Skeletal muscle satellite cell (primary cell): Measurements from ENCODE around the gene FIG4.
"Not testable (repeated sequence)": the region's sequence is repeated elsewhere in the genome, so short reads cannot be mapped to it uniquely, and the experiment has no call there.

ENCODE experiments used
- H3K27me3 ChIP-seq: 2 replicates; pipeline ENCODE4 v1.7.0; 2013; ENCODE audit warnings: low read length; ENCODE audit not compliant: control insufficient read depth, insufficient read depth
- H3K36me3 ChIP-seq: 2 replicates; pipeline ENCODE4 v1.7.0; 2013; ENCODE audit warnings: mild to moderate bottlenecking, control low read depth, low read length; ENCODE audit not compliant: insufficient read depth
- H3K4me1 ChIP-seq: 2 replicates; pipeline ENCODE4 v1.7.0; 2013; ENCODE audit warnings: low read length; ENCODE audit not compliant: control insufficient read depth, insufficient read depth
- H3K4me2 ChIP-seq: 2 replicates; pipeline ENCODE4 v1.7.0; 2013; ENCODE audit warnings: mild to moderate bottlenecking, low read length
- H3K4me3 ChIP-seq: 2 replicates; pipeline ENCODE4 v1.7.0; 2013; ENCODE audit warnings: low read length
- H3K9ac ChIP-seq: 2 replicates; pipeline ENCODE4 v1.7.0; 2013; ENCODE audit warnings: mild to moderate bottlenecking, low read depth, low read length, moderate library complexity
- H3K9me3 ChIP-seq: replicated peaks from 2 replicates; pipeline ENCODE4 v1.7.0; 2013; ENCODE audit warnings: mild to moderate bottlenecking, control low read depth, low read length

The FIG4 gene

GRCh38 chr6:109762166-109762565 lies 71.1 kb downstream of the FIG4 start:
- Histone ChIP-seq H3K4me3 (no peak overlapping the region), H3K4me1 (peaks cover 7% of the 10 kb centered on the region), H3K36me3 (no peaks in the 10 kb centered on the region), H3K27me3 (no peaks in the 10 kb centered on the region), H3K4me2 (no peak overlapping the region), H3K9ac (no peak overlapping the region), H3K9me3 (no peaks in the 10 kb centered on the region)

GRCh38 chr6:109762769-109763441 lies 71.8 kb downstream of the FIG4 start:
- H3K36me3 ChIP-seq, result no peaks in the 10 kb centered on the region
- no peak overlapping the region for H3K4me2 ChIP-seq

GRCh38 chr6:109766167-109766566 lies 75.1 kb downstream of the FIG4 start:
- H3K4me2 ChIP-seq, result no peak overlapping the region
- H3K27me3 ChIP-seq, result no peaks in the 10 kb centered on the region
- no peaks in the 10 kb centered on the region for H3K36me3 ChIP-seq
- H3K4me1 ChIP-seq, result peaks cover 16% of the 10 kb centered on the region
- H3K4me3 ChIP-seq, result no peak overlapping the region
- H3K9me3 ChIP-seq, result no peaks in the 10 kb centered on the region
- H3K9ac ChIP-seq, result no peak overlapping the region

More at GRCh38 chr6:109762769-109763441, 71.8 kb downstream of the FIG4 start:
- Histone ChIP-seq H3K4me1 (peaks cover 11% of the 10 kb centered on the region), H3K4me3 (no peak overlapping the region), H3K27me3 (no peaks in the 10 kb centered on the region), H3K9me3 (no peaks in the 10 kb centered on the region), H3K9ac (no peak overlapping the region)

- peaks cover 28% of the 10 kb centered on the region for H3K4me1 ChIP-seq
- H3K36me3 ChIP-seq, result no peaks in the 10 kb centered on the region
- H3K4me2 ChIP-seq, result no peak overlapping the region
- peak overlapping the region; percentile 20 for H3K9ac ChIP-seq
- no peak overlapping the region for H3K4me3 ChIP-seq
- H3K9me3 ChIP-seq, result no peaks in the 10 kb centered on the region
- H3K27me3 ChIP-seq, result no peaks in the 10 kb centered on the region
Observed at GRCh38 chr6:109767961-109768360, 76.9 kb downstream of the FIG4 start.

GRCh38 chr6:109768485-109768884 lies 77.4 kb downstream of the FIG4 start:
- H3K9me3 ChIP-seq, result no peaks in the 10 kb centered on the region
- H3K27me3 ChIP-seq, result no peaks in the 10 kb centered on the region
- H3K36me3 ChIP-seq, result no peaks in the 10 kb centered on the region
- peak overlapping the region; percentile 20 for H3K9ac ChIP-seq
- H3K4me3 ChIP-seq, result no peak overlapping the region
- peak overlapping the region; percentile 36 for H3K4me2 ChIP-seq
- H3K4me1 ChIP-seq, result peaks cover 32% of the 10 kb centered on the region

- no peaks in the 10 kb centered on the region for H3K9me3 ChIP-seq
- no peak overlapping the region for H3K4me3 ChIP-seq
- H3K4me1 ChIP-seq, result peaks cover 33% of the 10 kb centered on the region
Observed at GRCh38 chr6:109769213-109769612, 78.1 kb downstream of the FIG4 start.

GRCh38 chr6:109770047-109770446 lies 79.0 kb downstream of the FIG4 start:
- no peak overlapping the region for H3K9ac ChIP-seq
- no peaks in the 10 kb centered on the region for H3K9me3 ChIP-seq
- no peak overlapping the region for H3K4me2 ChIP-seq
- H3K36me3 ChIP-seq, result no peaks in the 10 kb centered on the region
- peaks cover 33% of the 10 kb centered on the region for H3K4me1 ChIP-seq
- no peak overlapping the region for H3K4me3 ChIP-seq
- no peaks in the 10 kb centered on the region for H3K27me3 ChIP-seq

More at GRCh38 chr6:109769213-109769612, 78.1 kb downstream of the FIG4 start:
- Histone ChIP-seq H3K9ac (no peak overlapping the region), H3K4me2 (no peak overlapping the region), H3K36me3 (no peaks in the 10 kb centered on the region), H3K27me3 (no peaks in the 10 kb centered on the region)

- Histone ChIP-seq H3K9ac (no peak overlapping the region), H3K27me3 (no peaks in the 10 kb centered on the region), H3K9me3 (no peaks in the 10 kb centered on the region), H3K36me3 (no peaks in the 10 kb centered on the region), H3K4me2 (no peak overlapping the region), H3K4me1 (peaks cover 33% of the 10 kb centered on the region), H3K4me3 (no peak overlapping the region)
Observed at GRCh38 chr6:109770779-109771178, 79.7 kb downstream of the FIG4 start.

- not testable (repeated sequence) for H3K9me3 ChIP-seq, H3K4me2 ChIP-seq, H3K27me3 ChIP-seq, H3K9ac ChIP-seq, H3K4me3 ChIP-seq, H3K36me3 ChIP-seq
- peaks cover 33% of the 10 kb centered on the region for H3K4me1 ChIP-seq
Observed at GRCh38 chr6:109771939-109772755, 81.1 kb downstream of the FIG4 start.

- H3K4me2 ChIP-seq, result no peak overlapping the region
- H3K9me3 ChIP-seq, result no peaks in the 10 kb centered on the region
- H3K4me3 ChIP-seq, result no peak overlapping the region
- H3K36me3 ChIP-seq, result no peaks in the 10 kb centered on the region
- H3K9ac ChIP-seq, result no peak overlapping the region
- H3K4me1 ChIP-seq, result peaks cover 28% of the 10 kb centered on the region
- H3K27me3 ChIP-seq, result no peaks in the 10 kb centered on the region
Observed at GRCh38 chr6:109772883-109773431, 81.9 kb downstream of the FIG4 start.

GRCh38 chr6:109781001-109781400 lies 89.9 kb downstream of the FIG4 start:
- no peaks in the 10 kb centered on the region for H3K4me1 ChIP-seq

More at GRCh38 chr6:109781001-109781400, 89.9 kb downstream of the FIG4 start:
- Histone ChIP-seq H3K36me3 (no peaks in the 10 kb centered on the region), H3K27me3 (no peaks in the 10 kb centered on the region), H3K9me3 (no peaks in the 10 kb centered on the region), H3K4me3 (no peak overlapping the region), H3K9ac (no peak overlapping the region), H3K4me2 (no peak overlapping the region)
